Measurements from ENCODE around the gene CFAP61.

DNA sequence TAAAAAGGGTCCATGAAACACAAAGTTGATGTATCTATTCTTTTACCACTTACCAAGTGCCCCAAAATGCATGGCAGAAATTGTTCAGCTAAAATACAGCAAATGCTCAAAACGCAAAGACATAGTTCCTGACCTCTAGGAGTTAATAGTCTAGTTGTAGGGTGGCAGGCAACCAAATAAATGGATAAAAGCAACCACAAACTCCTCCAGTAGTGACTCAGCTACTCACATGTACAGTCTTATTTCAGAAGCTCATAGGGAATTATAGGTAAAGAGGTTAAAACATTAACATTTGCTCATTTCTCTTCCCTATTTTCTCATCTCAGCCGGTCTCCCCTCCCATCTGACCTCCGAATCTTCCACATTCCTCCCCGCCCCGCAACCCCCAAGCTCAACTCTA lies 171.6 kb downstream of the CFAP61 start:
- TF ChIP-seq POLR2A (IDR thresholded peaks at IDR 0.05): no peak
- TF ChIP-seq, protein P1, sequence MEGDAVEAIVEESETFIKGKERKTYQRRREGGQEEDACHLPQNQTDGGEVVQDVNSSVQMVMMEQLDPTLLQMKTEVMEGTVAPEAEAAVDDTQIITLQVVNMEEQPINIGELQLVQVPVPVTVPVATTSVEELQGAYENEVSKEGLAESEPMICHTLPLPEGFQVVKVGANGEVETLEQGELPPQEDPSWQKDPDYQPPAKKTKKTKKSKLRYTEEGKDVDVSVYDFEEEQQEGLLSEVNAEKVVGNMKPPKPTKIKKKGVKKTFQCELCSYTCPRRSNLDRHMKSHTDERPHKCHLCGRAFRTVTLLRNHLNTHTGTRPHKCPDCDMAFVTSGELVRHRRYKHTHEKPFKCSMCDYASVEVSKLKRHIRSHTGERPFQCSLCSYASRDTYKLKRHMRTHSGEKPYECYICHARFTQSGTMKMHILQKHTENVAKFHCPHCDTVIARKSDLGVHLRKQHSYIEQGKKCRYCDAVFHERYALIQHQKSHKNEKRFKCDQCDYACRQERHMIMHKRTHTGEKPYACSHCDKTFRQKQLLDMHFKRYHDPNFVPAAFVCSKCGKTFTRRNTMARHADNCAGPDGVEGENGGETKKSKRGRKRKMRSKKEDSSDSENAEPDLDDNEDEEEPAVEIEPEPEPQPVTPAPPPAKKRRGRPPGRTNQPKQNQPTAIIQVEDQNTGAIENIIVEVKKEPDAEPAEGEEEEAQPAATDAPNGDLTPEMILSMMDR (IDR thresholded peaks at IDR 0.05): no peak
